CD14-positive monocyte (primary cell): ENCODE measurements around the gene ARHGEF6. TPM values are rescaled to one million over a fixed set of nuclear protein-coding genes. Genes with fewer than 3 reads are reported as not detected.
"Not testable (repeated sequence)": the region's sequence is repeated elsewhere in the genome, so short reads cannot be mapped to it uniquely, and the experiment has no call there.

Source experiments
- DNase-seq, 3 donors: peaks; one replicate each; pipeline ENCODE4 v3.0.0-alpha.2; 2011 to 2022
- H2AFZ ChIP-seq: 2 replicates; pipeline ENCODE4 v1.6.0; 2012; ENCODE audit warnings: mild to moderate bottlenecking, low read depth, low read length, inconsistent platforms; ENCODE audit not compliant: insufficient read depth, poor library complexity, severe bottlenecking
- H3K27ac ChIP-seq, 2 donors: 1 replicate in 1 of 2; 2 replicates in 1 of 2; pipeline ENCODE4 v1.5.1; 2012 to 2013; ENCODE audit warnings: low read length in 2 of 2, control low read depth in 1 of 2, inconsistent platforms in 1 of 2, low read depth in 1 of 2, mild to moderate bottlenecking in 1 of 2
- H3K27me3 ChIP-seq, 2 donors: one replicate each; pipeline versions ENCODE4 v1.6.0 to v1.6.1; 2011 to 2013; ENCODE audit warnings: low read length in 2 of 2; ENCODE audit not compliant: control insufficient read depth in 2 of 2, insufficient read depth in 2 of 2
- H3K36me3 ChIP-seq, 2 donors: replicated peaks in 1 of 2; 1 replicate in 1 of 2; 2 replicates in 1 of 2; pipeline versions ENCODE4 v1.5.1 to v1.6.1; 2012 to 2013; ENCODE audit warnings: low read length in 2 of 2, control low read depth in 1 of 2, inconsistent platforms in 1 of 2, mild to moderate bottlenecking in 1 of 2; ENCODE audit not compliant: insufficient read depth in 2 of 2, control insufficient read depth in 1 of 2
- H3K4me1 ChIP-seq, 2 donors: 1 replicate in 1 of 2; 2 replicates in 1 of 2; pipeline versions ENCODE4 v1.5.1 to v1.6.1; 2012 to 2013; ENCODE audit warnings: low read length in 2 of 2, control low read depth in 1 of 2, inconsistent platforms in 1 of 2, mild to moderate bottlenecking in 1 of 2, moderate library complexity in 1 of 2; ENCODE audit not compliant: insufficient read depth in 2 of 2, control insufficient read depth in 1 of 2
- H3K4me2 ChIP-seq: replicated peaks from 2 replicates; pipeline ENCODE3; 2012; ENCODE audit warnings: low read length, moderate library complexity, mild to moderate bottlenecking; ENCODE audit not compliant: poor library complexity, severe bottlenecking; ENCODE audit errors: extremely low read depth
- H3K4me3 ChIP-seq, 3 experiments: fragments of 200-600 bp in 1 of 3; sonication (generic) in 1 of 3; replicated peaks in 1 of 3; 1 replicate in 2 of 3; 2 replicates in 1 of 3; pipeline ENCODE4 v1.5.1; 2011 to 2013; ENCODE audit warnings: low read length in 3 of 3, mild to moderate bottlenecking in 3 of 3, control low read depth in 2 of 3, low read depth in 2 of 3, inconsistent platforms in 1 of 3, moderate library complexity in 1 of 3
- H3K79me2 ChIP-seq: 2 replicates; pipeline ENCODE4 v1.6.0; 2012; ENCODE audit warnings: mild to moderate bottlenecking, control low read depth, inconsistent platforms, low read length, moderate library complexity; ENCODE audit not compliant: insufficient read depth
- H3K9ac ChIP-seq: 2 replicates; pipeline ENCODE4 v1.6.0; 2017; ENCODE audit warnings: low read length, mild to moderate bottlenecking; ENCODE audit not compliant: insufficient read depth, poor library complexity, severe bottlenecking
- H3K9me3 ChIP-seq, 2 donors: replicated peaks in 1 of 2; 1 replicate in 1 of 2; 2 replicates in 1 of 2; pipeline versions ENCODE4 v1.5.1 to v1.6.1; 2012 to 2013; ENCODE audit warnings: low read length in 2 of 2, control low read depth in 1 of 2; ENCODE audit not compliant: control insufficient read depth in 1 of 2, insufficient read depth in 1 of 2
- H4K20me1 ChIP-seq: 2 replicates; pipeline ENCODE4 v1.6.0; 2012; ENCODE audit warnings: mild to moderate bottlenecking, low read length, control low read depth, moderate library complexity; ENCODE audit not compliant: insufficient read depth
- H3K27ac Mint-ChIP-seq, 7 donors: one replicate each; pipeline ENCODE4 v1.8.0; 2020; ENCODE audit warnings: mild to moderate bottlenecking in 7 of 7, mixed read lengths in 7 of 7, moderate library complexity in 6 of 7, inconsistent platforms in 2 of 7
- H3K27me3 Mint-ChIP-seq, 3 donors: one replicate each; pipeline ENCODE4 v1.8.0; 2021 to 2022; ENCODE audit warnings: low read depth in 3 of 3, mild to moderate bottlenecking in 3 of 3, mixed read lengths in 3 of 3, moderate library complexity in 3 of 3, inconsistent platforms in 1 of 3
- H3K36me3 Mint-ChIP-seq, 2 donors: one replicate each; pipeline ENCODE4 v1.8.0; 2020; ENCODE audit warnings: mixed read lengths in 2 of 2, inconsistent platforms in 1 of 2, mild to moderate bottlenecking in 1 of 2
- H3K4me1 Mint-ChIP-seq: one replicate; pipeline ENCODE4 v1.8.0; 2020; ENCODE audit warnings: mild to moderate bottlenecking, mixed read lengths
- H3K4me3 Mint-ChIP-seq, 2 donors: one replicate each; pipeline ENCODE4 v1.8.0; 2020; ENCODE audit warnings: mild to moderate bottlenecking in 2 of 2, mixed read lengths in 2 of 2, moderate library complexity in 1 of 2
- H3K9me3 Mint-ChIP-seq, 7 donors: one replicate each; pipeline ENCODE4 v1.8.0; 2020 to 2022; ENCODE audit warnings: mixed read lengths in 7 of 7, mild to moderate bottlenecking in 6 of 7, moderate library complexity in 6 of 7, inconsistent platforms in 2 of 7
- CTCF ChIP-seq: fragments of 200-600 bp; IDR thresholded peaks from one replicate; pipeline ENCODE4 v1.8.0; 2022; ENCODE audit warnings: antibody characterized with exemption, mild to moderate bottlenecking
- WGBS: methylation state at CpG from one replicate; pipeline ENCODE4 v1.1.5; 2013; ENCODE audit warnings: missing lambda C conversion rate; ENCODE audit not compliant: insufficient coverage; 5-methylcytosine and 5-hydroxymethylcytosine counted together
- intact Hi-C, 2 donors: fragments of 100-400 bp; cut with micrococcal nuclease; formaldehyde crosslinking; loops; one replicate each; pipeline versions ENCODE4 v1.15.0 to v1.15.1; 2023
- polyA plus RNA-seq, 3 donors: library from polyadenylated mRNA; depleted of rRNA in 1 of 3; unstranded in 2 of 3; stranded (reverse) in 1 of 3; fragments of 300-500 nt in 2 of 3; fragments of >200 nt in 1 of 3; fragmentation: Illumina TruSeq in 2 of 3; gene quantifications; 1 replicate in 2 of 3; 2 replicates in 1 of 3; pipeline ENCODE4 v1.2.3, GENCODE V29; 2012 to 2021

Gene ARHGEF6
- polyA plus RNA-seq, 3 donors = 51.4 to 79.2 (median 57.0) TPM

DNA sequence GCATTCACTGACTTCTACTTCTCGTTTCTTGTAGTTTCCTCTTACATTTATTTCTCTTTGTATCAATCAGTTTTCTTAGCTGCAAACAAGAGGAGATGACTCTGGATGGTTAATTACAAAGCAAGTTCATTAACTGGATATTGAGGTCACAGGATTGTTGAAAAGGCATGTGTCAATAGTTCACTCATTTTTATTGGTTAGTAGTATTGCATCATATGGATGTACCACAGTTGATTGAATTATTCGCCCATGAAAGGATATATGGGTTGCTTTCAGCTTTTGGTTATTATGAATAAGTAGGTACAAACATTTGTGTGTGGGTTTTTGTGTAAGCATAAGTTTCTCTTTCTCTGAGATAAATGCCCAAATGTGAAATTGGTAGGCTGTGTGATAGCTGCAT, 21.8 kb upstream of the ARHGEF6 start:
- Histone ChIP-seq H3K79me2 (no peaks in the 10 kb centered on the region), H3K4me2 (no peak overlapping the region), H3K9me3 (no peaks in the 10 kb centered on the region), H3K27ac (no peak overlapping the region), H3K9ac (no peak overlapping the region), H3K27me3 (no peaks in the 10 kb centered on the region), H3K4me3 (no peak overlapping the region), H3K4me1 (peaks cover 3 to 11% of the 10 kb centered on the region in 2 donors), H2AFZ (no peak overlapping the region), H4K20me1 (no peaks in the 10 kb centered on the region), H3K36me3 (no peaks in the 10 kb centered on the region)
- TF ChIP-seq CTCF = no peak
- H3K27ac Mint-ChIP-seq = peak overlapping the region in 1 of 7 donors; percentile 10
- no peaks in the 10 kb centered on the region for H3K36me3 Mint-ChIP-seq
- DNase-seq = no peak
- no peak overlapping the region for H3K4me3 Mint-ChIP-seq
- peaks cover 0 to 3% (median 2%) of the 10 kb centered on the region in 3 donors for H3K27me3 Mint-ChIP-seq
- peaks cover 9% of the 10 kb centered on the region for H3K4me1 Mint-ChIP-seq
- intact Hi-C loops = no loop called here
- H3K9me3 Mint-ChIP-seq = peaks cover 0 to 2% (median 0%) of the 10 kb centered on the region in 7 donors
- WGBS = no CpG with 5 or more reads among the region's 2 CpGs

GRCh38 chrX:136797787-136798186, 17.1 kb upstream of the ARHGEF6 start:
- Histone ChIP-seq H3K4me1 (peaks cover 3 to 11% of the 10 kb centered on the region in 2 donors), H3K9me3 (no peaks in the 10 kb centered on the region), H3K4me2 (no peak overlapping the region), H3K27ac (no peak overlapping the region), H4K20me1 (no peaks in the 10 kb centered on the region), H3K4me3 (no peak overlapping the region), H3K27me3 (no peaks in the 10 kb centered on the region), H3K79me2 (no peaks in the 10 kb centered on the region), H3K36me3 (no peaks in the 10 kb centered on the region), H3K9ac (no peak overlapping the region), H2AFZ (no peak overlapping the region)
- peaks cover 0 to 2% (median 0%) of the 10 kb centered on the region in 3 donors for H3K27me3 Mint-ChIP-seq
- H3K4me3 Mint-ChIP-seq = no peak overlapping the region
- H3K27ac Mint-ChIP-seq = no peak overlapping the region
- no peaks in the 10 kb centered on the region for H3K36me3 Mint-ChIP-seq
- H3K4me1 Mint-ChIP-seq = peaks cover 9% of the 10 kb centered on the region
- WGBS = 60% methylated on average over 1 of the region's 3 CpGs
- intact Hi-C loops = no loop called here
- H3K9me3 Mint-ChIP-seq = peaks cover 0 to 7% (median 1%) of the 10 kb centered on the region in 7 donors
- no peak for DNase-seq
- TF ChIP-seq CTCF = no peak

DNA sequence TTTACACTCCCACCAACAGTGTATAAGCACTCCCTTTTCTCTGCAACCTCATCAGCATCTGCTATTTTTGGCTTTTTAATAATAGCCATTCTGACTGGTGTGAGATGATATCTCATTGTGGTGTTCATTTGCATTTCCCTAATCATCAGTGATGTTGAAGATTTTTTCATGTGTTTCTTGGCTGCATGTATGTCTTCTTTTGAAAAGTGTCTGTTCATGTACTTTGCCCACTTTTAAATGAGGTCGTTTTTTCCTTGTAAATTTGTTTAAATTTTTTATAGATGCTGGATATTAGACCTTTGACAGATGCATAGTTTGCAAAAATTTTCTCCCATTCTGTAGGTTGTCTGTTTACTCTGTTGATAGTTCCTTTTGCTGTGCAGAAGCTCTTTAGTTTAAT, 14.4 kb upstream of the ARHGEF6 start:
- H3K27ac Mint-ChIP-seq, H3K9me3 ChIP-seq, H3K4me3 Mint-ChIP-seq, H3K27me3 Mint-ChIP-seq, H3K4me1 Mint-ChIP-seq, intact Hi-C loops, H3K27me3 ChIP-seq, H3K9me3 Mint-ChIP-seq, H4K20me1 ChIP-seq, H3K36me3 ChIP-seq, H3K27ac ChIP-seq, H3K9ac ChIP-seq, DNase-seq, H3K4me3 ChIP-seq, H3K79me2 ChIP-seq, H3K4me2 ChIP-seq, H2AFZ ChIP-seq, H3K36me3 Mint-ChIP-seq: not testable (repeated sequence)
- WGBS = no CpG with 5 or more reads among the region's 1 CpG
- H3K4me1 ChIP-seq = peaks cover 3 to 11% of the 10 kb centered on the region in 2 donors
